GM13977 (cell line): ENCODE results near the gene TXN2.

Experiments
- DNase-seq: peaks from one replicate; pipeline ENCODE4 v3.0.0; 2012; ENCODE audit warnings: low spot score
- in situ Hi-C: fragments of 300-500 bp; cut with MboI; formaldehyde crosslinking; loops from one replicate; pipeline ENCODE4 v1.12.0; 2022; ENCODE audit warnings: low sequenced_read_pairs, low pct_unique_long_range_greater_than_20kb, mixed read lengths, inconsistent platforms; ENCODE audit not compliant: unreplicated experiment
- TF ChIP-seq, protein P1 (sequence below): IDR thresholded peaks from 2 replicates; pipeline ENCODE4 v1.5.1; 2012; ENCODE audit warnings: mild to moderate bottlenecking, control low read depth; ENCODE audit not compliant: insufficient read depth; ENCODE audit errors: extremely low read depth, missing control alignments

TXN2 gene

GRCh38 chr22:36423461-36424404 is 57.7 kb downstream of the TXN2 start:
- TF ChIP-seq, protein P1, sequence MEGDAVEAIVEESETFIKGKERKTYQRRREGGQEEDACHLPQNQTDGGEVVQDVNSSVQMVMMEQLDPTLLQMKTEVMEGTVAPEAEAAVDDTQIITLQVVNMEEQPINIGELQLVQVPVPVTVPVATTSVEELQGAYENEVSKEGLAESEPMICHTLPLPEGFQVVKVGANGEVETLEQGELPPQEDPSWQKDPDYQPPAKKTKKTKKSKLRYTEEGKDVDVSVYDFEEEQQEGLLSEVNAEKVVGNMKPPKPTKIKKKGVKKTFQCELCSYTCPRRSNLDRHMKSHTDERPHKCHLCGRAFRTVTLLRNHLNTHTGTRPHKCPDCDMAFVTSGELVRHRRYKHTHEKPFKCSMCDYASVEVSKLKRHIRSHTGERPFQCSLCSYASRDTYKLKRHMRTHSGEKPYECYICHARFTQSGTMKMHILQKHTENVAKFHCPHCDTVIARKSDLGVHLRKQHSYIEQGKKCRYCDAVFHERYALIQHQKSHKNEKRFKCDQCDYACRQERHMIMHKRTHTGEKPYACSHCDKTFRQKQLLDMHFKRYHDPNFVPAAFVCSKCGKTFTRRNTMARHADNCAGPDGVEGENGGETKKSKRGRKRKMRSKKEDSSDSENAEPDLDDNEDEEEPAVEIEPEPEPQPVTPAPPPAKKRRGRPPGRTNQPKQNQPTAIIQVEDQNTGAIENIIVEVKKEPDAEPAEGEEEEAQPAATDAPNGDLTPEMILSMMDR, result no peak
- in situ Hi-C loops, result no loop called here
- DNase-seq, result no peak

- no peak for DNase-seq
- in situ Hi-C loops, result no loop called here
- TF ChIP-seq, protein P1, result no peak
Observed at GRCh38 chr22:36422287-36423014, 59.0 kb downstream of the TXN2 start.

DNA sequence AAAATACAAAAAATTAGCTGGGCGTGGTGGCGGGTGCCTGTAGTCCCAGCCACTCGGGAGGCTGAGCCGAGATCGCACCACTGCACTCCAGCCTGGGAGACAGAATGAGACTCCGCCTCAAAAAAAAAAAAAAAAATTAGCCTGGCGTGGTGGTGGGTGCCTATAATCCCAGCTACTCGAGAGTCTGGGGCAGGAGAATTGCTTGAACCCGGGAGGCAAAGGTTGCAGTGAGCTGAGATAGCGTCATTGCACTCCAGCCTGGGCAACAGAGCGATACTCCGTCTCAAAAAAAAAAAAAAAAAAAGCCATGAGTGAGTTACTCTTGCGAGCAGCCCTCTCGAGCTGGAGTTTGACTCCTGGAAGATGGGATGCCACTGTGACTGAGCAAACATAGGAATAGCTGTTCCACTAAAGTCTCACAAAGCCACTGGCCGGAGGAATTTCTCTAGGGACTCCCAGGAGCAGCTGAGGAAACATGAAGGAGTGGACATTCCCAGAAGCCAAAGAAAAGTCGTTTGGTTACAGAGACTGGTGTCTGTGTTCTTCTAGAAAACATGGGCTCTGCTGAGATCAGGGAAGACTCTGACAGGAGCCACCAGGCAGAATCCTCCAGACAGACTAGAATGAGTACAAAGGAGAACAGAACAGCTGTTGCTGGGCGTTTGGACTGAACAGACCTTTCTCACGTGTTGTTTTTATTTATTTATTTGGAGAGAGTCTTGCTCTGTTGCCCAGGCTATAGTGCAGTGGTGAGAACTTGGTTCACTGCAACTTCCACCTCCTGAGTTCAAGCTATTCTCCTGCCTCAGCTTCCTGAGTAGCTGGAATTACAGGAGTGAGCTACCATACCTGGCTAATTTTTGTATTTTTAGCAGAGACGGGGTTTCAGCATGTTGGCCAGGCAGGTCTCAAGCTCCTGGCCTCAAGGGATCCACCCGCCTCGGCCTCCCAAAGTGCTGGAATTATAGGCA is 61.2 kb downstream of the TXN2 start:
- in situ Hi-C loops, result no loop called here
- DNase-seq, result no peak
- TF ChIP-seq, protein P1, result no peak

- in situ Hi-C loops, result no loop called here
- TF ChIP-seq, protein P1, result no peak
- no peak for DNase-seq
Observed at GRCh38 chr22:36419177-36419911, 62.1 kb downstream of the TXN2 start.

DNA sequence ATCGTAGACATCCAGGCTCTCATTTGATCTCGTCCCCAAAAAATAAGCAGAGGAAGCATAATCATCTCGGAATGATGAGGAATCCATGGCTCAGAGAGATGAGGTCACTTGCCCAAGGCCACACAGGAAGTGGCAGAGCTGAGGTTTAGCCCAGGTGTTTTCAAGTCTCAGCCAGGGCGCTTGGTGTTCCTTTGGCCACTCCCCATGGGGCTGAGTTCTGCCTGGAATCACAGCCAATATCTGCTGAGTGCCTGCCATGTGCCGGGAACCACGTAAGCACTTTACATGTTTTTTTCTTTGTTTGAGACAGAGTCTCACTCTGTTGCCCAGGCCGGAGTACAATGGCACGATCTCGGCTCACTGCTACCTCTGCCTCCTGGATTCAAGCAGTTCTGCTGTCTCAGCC is 64.2 kb downstream of the TXN2 start:
- TF ChIP-seq, protein P1, result no peak
- in situ Hi-C loops, result no loop called here
- no peak for DNase-seq
